Measurements from ENCODE around the gene XYLT1.

GRCh38 chr16:17451843-17452242 is 18.9 kb downstream of the XYLT1 start:
- no peak for TF ChIP-seq POLR2AphosphoS5 (IDR thresholded peaks at IDR 0.05; ENCODE audit: low read depth, low read length)
- TF ChIP-seq TAF1 (IDR thresholded peaks at IDR 0.05; ENCODE audit: low read depth, low read length): no peak
- no peak for TF ChIP-seq POLR2A (IDR thresholded peaks at IDR 0.05; ENCODE audit: low read depth, low read length)
- TF ChIP-seq POU2F2 (IDR thresholded peaks at IDR 0.05; ENCODE audit: low read depth, low read length): no peak
